ENCODE measurements around the gene CYTH1. TPM values are rescaled to one million over a fixed set of nuclear protein-coding genes. Genes with fewer than 3 reads are reported as not detected.

The CYTH1 gene
- total RNA-seq, 2 donors from 2014 or later, result 23.1 to 27.4 TPM

GRCh38 chr17:78637146-78637545, 144.9 kb downstream of the CYTH1 start:
- no peaks in the 10 kb centered on the region for H3K27me3 Mint-ChIP-seq (ENCODE audit: insufficient read depth)
- no peak overlapping the region for H3K27ac Mint-ChIP-seq
- Histone ChIP-seq H3K4me3 (ENCODE audit: low read length) (no peak overlapping the region), H3K9ac (ENCODE audit: extremely low read depth, low read length, poor library complexity, severe bottlenecking) (no peak overlapping the region), H3K4me1 (ENCODE audit: control insufficient read depth, insufficient read depth, low read length) (no peaks in the 10 kb centered on the region), H3K36me3 (ENCODE audit: control insufficient read depth, insufficient read depth, low read length) (no peaks in the 10 kb centered on the region), H3K27ac (ENCODE audit: low read depth, low read length) (no peak overlapping the region), H3K9me3 (ENCODE audit: control insufficient read depth, low read length) (no peaks in the 10 kb centered on the region), H3K27me3 (ENCODE audit: control insufficient read depth, insufficient read depth, low read length, poor library complexity, severe bottlenecking) (no peaks in the 10 kb centered on the region)
- 90 to 91% methylated on average over 11 of the region's 11 CpGs for WGBS, 2 experiments (ENCODE audit: insufficient coverage in 1 of 2, insufficient read length in 1 of 2)
- H3K4me3 Mint-ChIP-seq, result no peak overlapping the region
- no peaks in the 10 kb centered on the region for H3K36me3 Mint-ChIP-seq (ENCODE audit: low read depth)
- no peak for DNase-seq
- peaks cover 3% of the 10 kb centered on the region for H3K9me3 Mint-ChIP-seq
- TF ChIP-seq CTCF (conservative IDR thresholded peaks at IDR 0.05), result no peak
- H3K4me1 Mint-ChIP-seq, result no peaks in the 10 kb centered on the region

GRCh38 chr17:78634154-78634553, 147.9 kb downstream of the CYTH1 start:
- 94 to 95% methylated on average over 3 to 4 of the region's 4 CpGs for WGBS, 2 experiments (ENCODE audit: insufficient coverage in 1 of 2, insufficient read length in 1 of 2)
- Histone ChIP-seq H3K9ac (ENCODE audit: extremely low read depth, low read length, poor library complexity, severe bottlenecking) (no peak overlapping the region), H3K9me3 (ENCODE audit: control insufficient read depth, low read length) (no peaks in the 10 kb centered on the region), H3K36me3 (ENCODE audit: control insufficient read depth, insufficient read depth, low read length) (no peaks in the 10 kb centered on the region), H3K27me3 (ENCODE audit: control insufficient read depth, insufficient read depth, low read length, poor library complexity, severe bottlenecking) (no peaks in the 10 kb centered on the region), H3K4me3 (ENCODE audit: low read length) (no peak overlapping the region), H3K4me1 (ENCODE audit: control insufficient read depth, insufficient read depth, low read length) (no peaks in the 10 kb centered on the region), H3K27ac (ENCODE audit: low read depth, low read length) (no peak overlapping the region)
- H3K36me3 Mint-ChIP-seq (ENCODE audit: low read depth), result no peaks in the 10 kb centered on the region
- H3K4me3 Mint-ChIP-seq, result no peak overlapping the region
- no peak overlapping the region for H3K27ac Mint-ChIP-seq
- DNase-seq, result no peak
- peaks cover 6% of the 10 kb centered on the region for H3K9me3 Mint-ChIP-seq
- no peak for TF ChIP-seq CTCF (conservative IDR thresholded peaks at IDR 0.05)
- no peaks in the 10 kb centered on the region for H3K27me3 Mint-ChIP-seq (ENCODE audit: insufficient read depth)
- H3K4me1 Mint-ChIP-seq, result no peaks in the 10 kb centered on the region

GRCh38 chr17:78629436-78629995, 152.6 kb downstream of the CYTH1 start:
- Mint-ChIP-seq H3K9me3 (peaks cover 3% of the 10 kb centered on the region), H3K4me1 (no peaks in the 10 kb centered on the region), H3K27ac (no peak overlapping the region), H3K4me3 (no peak overlapping the region), H3K36me3 (ENCODE audit: low read depth) (no peaks in the 10 kb centered on the region), H3K27me3 (ENCODE audit: insufficient read depth) (no peaks in the 10 kb centered on the region)
- WGBS, 2 experiments (ENCODE audit: insufficient coverage in 1 of 2, insufficient read length in 1 of 2), result 95 to 97% methylated on average over 22 to 23 of the region's 23 CpGs
- Histone ChIP-seq H3K36me3 (ENCODE audit: control insufficient read depth, insufficient read depth, low read length) (no peaks in the 10 kb centered on the region), H3K9ac (ENCODE audit: extremely low read depth, low read length, poor library complexity, severe bottlenecking) (no peak overlapping the region), H3K9me3 (ENCODE audit: control insufficient read depth, low read length) (no peaks in the 10 kb centered on the region), H3K27me3 (ENCODE audit: control insufficient read depth, insufficient read depth, low read length, poor library complexity, severe bottlenecking) (no peaks in the 10 kb centered on the region), H3K4me1 (ENCODE audit: control insufficient read depth, insufficient read depth, low read length) (no peaks in the 10 kb centered on the region), H3K27ac (ENCODE audit: low read depth, low read length) (no peak overlapping the region), H3K4me3 (ENCODE audit: low read length) (no peak overlapping the region)
- no peak for TF ChIP-seq CTCF (conservative IDR thresholded peaks at IDR 0.05)
- DNase-seq, result no peak

All from endodermal cell (in vitro differentiated cells).